Endothelial cell of umbilical vein (primary cell): ENCODE data around the gene INPP5A.

Experiments
- CTCF ChIP-seq, 2 donors: IDR thresholded peaks; 1 replicate in 1 of 2; 2 replicates in 1 of 2; pipeline ENCODE4 v1.5.1; 2011; ENCODE audit warnings: low read length in 2 of 2, mild to moderate bottlenecking in 2 of 2, moderate library complexity in 2 of 2, control low read depth in 1 of 2, inconsistent platforms in 1 of 2, low read depth in 1 of 2; ENCODE audit not compliant: insufficient read depth in 1 of 2; ENCODE audit errors: extremely low read depth in 1 of 2
- EZH2 ChIP-seq: IDR thresholded peaks from 2 replicates; pipeline ENCODE4 v1.6.1; 2012; ENCODE audit warnings: borderline replicate concordance, low read depth, mild to moderate bottlenecking, moderate library complexity, low read length, inconsistent platforms; ENCODE audit not compliant: severe bottlenecking
- GATA2 ChIP-seq: IDR thresholded peaks from 2 replicates; pipeline ENCODE4 v1.7.0; 2011; ENCODE audit warnings: low read depth, mild to moderate bottlenecking, moderate library complexity, mixed read lengths, low read length; ENCODE audit not compliant: insufficient read length, insufficient read depth
- JUN ChIP-seq: IDR thresholded peaks from 2 replicates; pipeline ENCODE4 v1.6.1; 2011; ENCODE audit warnings: borderline replicate concordance, low read depth; ENCODE audit not compliant: insufficient read length, insufficient read depth
- MAX ChIP-seq: IDR thresholded peaks from 2 replicates; pipeline ENCODE4 v1.6.1; 2011; ENCODE audit not compliant: insufficient read depth, insufficient read length
- MYC ChIP-seq: IDR thresholded peaks from one replicate; pipeline ENCODE4 v1.6.1; 2011; ENCODE audit warnings: mild to moderate bottlenecking, low read depth, low read length
- POLR2A ChIP-seq: IDR thresholded peaks from 2 replicates; pipeline ENCODE4 v1.6.1; 2012; ENCODE audit warnings: low read depth, mild to moderate bottlenecking, control low read depth, low read length
- POLR2AphosphoS5 ChIP-seq: IDR thresholded peaks from 2 replicates; pipeline ENCODE4 v1.6.1; 2012; ENCODE audit warnings: low read depth, mild to moderate bottlenecking, control low read depth, low read length, moderate library complexity; ENCODE audit not compliant: insufficient read depth

- TF ChIP-seq CTCF (IDR thresholded peaks at IDR 0.05; ENCODE audit: extremely low read depth in 1 of 2, insufficient read depth in 1 of 2, low read depth in 1 of 2, low read length in 2 of 2), result no peak
- no peak for TF ChIP-seq JUN
- TF ChIP-seq POLR2A, result no peak
- TF ChIP-seq MAX, result no peak
- TF ChIP-seq EZH2, result no peak
- no peak for TF ChIP-seq POLR2AphosphoS5
- no peak for TF ChIP-seq GATA2
- TF ChIP-seq MYC, result no peak
These were observed 52.1 kb downstream of the INPP5A start for GRCh38 chr10:132589681-132590080.
